GM19239 (cell line): ENCODE results near the gene DRD4.
"Not testable (repeated sequence)": the region's sequence is repeated elsewhere in the genome, so short reads cannot be mapped to it uniquely, and the experiment has no call there.

Source experiments
- DNase-seq: peaks from one replicate; pipeline ENCODE4 v3.0.0; 2011; ENCODE audit warnings: low spot score; ENCODE audit not compliant: insufficient read length
- FAIRE-seq: peaks from 2 replicates; lab custom pipeline; 2011; peaks lifted over from hg19 to GRCh38; lab: Jason Lieb, UNC

DRD4 gene

DNA sequence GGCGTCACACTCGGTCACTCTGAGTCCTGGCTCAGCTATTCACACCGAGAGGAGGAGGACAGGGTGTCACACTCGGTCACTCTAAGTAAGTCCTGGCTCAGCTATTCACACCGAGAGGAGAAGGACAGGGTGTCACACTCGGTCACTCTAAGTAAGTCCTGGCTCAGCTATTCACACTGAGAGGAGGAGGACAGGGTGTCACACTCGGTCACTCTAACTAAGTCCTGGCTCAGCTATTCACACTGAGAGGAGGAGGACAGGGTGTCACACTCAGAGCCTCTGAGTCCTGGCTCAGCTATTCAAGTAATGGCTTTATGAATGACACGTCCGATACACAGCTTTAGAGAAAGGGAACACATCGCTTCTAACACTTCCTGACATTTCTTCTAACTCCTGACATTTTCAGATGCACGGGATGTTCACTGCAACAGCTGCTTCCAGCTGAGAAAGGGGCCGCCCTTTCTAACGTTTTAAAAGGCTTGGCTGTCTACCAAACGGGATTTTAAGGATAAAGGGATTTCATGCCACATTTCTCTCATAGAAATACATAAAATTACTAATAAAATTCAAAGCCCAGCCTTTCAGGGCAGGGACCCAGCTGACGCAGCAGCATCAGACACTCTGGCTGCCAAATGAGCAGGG, 28.1 kb downstream of the DRD4 start:
- FAIRE-seq (no peak), DNase-seq (no peak)

DNA sequence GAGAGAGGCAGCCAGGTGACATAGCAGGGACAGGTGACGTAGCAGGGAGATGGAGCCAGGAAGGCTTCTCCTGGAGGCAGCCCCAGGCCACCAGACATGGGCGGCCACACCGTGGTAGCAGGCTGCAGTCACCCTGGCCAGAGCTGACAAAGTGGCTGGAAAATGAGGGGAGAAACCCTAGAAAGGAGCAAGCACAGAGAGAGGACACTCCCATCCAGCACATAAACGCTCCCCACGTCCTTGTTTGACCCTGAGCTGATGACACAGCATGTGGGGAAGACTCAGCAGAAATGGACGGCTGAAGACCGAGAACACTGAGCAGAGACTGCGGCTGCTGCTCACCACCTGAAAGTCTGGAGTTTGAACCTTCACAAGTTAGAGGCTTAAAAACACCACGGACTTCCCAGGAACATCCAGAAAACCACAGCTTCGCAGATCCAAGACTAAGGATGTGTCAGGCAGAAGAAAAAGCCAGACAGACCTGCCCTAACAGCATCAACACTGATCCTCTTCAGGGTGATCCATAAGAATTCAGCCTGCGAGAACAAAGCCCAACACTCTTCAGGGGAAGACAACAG, 28.7 kb downstream of the DRD4 start:
- no peak for DNase-seq
- no peak for FAIRE-seq

DNA sequence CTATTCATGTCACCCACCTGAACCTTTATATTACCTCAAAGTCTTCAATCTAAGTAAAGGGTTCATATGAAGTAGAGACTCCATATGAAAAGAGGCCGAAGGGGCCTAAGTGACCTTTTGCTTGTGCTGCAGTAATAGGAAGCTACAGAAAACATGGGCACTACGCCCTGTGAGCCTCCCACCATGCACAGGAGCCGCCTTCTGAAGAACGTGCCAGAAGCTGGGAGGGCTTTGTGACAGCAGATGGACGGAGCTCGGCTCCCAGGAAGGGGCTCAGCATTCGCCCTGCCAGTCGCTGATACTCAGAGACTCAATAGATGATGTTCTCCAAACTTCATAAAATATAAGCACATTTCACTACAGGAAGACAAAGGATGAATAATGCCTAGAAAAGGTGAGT, 36.8 kb downstream of the DRD4 start:
- FAIRE-seq (no peak), DNase-seq (no peak)

DNA sequence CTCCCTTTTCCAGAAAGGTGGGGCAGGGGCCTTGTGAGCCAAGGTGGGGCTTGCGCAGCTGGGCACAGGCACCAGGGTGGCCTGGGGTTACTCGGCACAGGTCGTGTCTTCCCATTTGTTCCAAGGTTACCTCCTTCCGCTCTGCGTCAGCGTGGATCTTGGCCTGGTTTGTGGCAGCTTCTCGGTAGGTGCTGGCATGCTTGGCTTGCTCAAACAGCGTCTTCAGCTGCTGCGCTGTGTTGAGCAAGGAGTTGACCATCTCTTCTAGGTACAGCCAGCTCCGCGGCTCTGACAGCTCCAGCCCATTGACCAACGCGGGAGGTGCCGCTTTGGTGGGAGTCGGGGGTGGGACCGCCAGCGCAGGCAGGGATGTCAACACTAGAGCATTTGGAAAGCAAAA, 37.3 kb downstream of the DRD4 start:
- FAIRE-seq, result no peak
- no peak for DNase-seq

DNA sequence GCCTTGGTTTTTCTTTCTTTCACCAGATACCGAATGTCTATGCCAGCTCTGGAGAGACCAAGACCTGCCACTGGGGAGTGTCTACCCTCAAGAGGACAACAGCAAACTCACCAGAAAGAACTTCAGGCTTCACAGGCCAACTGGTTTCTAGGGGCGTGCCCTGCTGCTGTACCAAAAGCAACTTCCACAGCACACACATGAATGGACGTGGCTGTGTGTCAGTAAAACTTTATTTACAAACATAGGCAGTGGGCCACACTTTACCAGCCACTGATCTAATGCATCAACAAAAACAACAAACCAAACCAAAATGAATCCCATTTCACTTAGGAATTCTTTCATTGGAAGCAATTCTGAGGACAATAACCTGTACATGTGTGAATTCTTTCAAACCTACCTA, 41.2 kb downstream of the DRD4 start:
- no peak for FAIRE-seq
- no peak for DNase-seq

DNA sequence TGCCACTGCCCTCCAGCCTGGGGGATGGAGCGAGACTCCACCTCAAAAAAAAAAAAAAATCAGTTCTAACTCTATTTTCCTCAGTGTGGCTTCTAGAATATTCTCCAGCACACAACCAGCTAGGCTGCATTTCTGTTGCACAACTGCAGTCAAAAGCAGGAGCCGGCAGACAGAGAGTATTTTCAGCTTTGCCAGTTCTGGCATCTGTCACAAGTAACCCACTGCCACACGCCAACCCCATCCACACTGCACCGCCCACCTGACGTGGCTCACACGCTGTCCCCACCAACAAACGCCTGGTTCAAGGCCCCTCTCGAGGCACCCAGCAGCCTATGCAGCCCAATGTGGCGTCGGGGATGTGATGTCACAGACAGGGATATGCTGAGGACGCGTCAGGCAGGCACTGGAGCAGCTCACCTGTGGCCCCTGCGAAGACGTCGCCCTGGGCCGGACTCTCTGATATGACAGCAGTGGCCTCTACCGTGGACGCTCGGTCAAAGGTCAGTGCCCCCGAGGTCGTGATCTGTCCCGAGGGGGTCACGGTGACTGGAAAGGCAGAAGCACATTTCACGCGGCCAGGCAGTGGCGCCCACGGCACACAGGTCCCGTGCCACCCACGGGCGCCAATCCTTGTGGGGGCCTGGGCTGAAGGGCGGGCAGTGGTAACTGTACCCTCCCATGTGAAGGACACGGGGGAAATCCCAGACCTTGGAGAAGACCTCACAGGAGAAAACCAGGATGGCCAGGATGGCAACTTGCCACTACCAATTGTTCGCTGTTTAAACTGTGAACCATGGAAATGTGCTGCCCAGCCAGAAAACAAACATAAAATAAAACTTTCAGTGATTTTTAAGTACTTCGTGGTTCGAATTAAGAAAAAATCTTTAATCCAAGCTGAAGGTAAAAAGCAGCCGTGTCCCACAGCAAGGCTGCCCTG, 42.5 kb downstream of the DRD4 start:
- DNase-seq (no peak), FAIRE-seq (no peak)

DNA sequence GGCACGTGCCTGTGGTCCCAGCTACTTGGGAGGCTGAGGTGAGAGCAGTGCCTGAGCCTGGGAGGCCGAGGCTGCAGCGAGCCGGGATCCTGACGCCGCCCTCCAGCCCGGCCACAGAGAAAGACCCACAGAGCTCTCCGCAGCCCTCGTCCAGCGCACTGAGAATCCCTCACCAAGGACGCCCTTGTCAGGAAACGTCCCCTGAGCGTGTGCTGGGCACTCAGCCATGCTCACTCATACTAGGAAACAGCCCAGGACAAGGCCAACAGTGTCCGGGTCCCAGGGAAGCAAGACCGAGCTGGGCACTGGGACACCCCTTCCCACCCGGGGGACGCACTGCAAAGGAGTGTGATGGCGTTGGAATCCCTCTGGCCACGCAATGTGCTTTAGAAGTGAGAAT, 43.4 kb downstream of the DRD4 start:
- FAIRE-seq (no peak), DNase-seq (no peak)

DNA sequence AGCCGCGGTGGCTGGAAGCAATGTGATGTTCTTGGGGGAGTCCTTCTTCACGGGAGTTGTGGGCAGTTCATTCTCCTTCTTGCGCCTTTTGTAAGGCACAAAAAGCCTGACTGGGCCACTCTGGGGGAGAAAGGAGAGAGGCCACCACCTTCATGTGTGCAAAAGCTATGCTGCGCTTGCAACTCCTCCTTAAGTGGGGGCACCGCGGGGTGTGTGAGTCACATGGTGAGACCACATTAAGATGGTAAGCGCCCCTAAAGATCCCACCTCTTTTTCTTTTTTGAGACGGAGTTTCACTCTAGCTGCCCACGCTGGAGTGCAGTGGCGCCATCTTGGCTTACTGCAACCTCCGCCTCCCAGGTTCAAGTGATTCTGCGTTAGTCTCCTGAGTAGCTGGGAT, 43.9 kb downstream of the DRD4 start:
- no peak for FAIRE-seq
- DNase-seq, result no peak

DNA sequence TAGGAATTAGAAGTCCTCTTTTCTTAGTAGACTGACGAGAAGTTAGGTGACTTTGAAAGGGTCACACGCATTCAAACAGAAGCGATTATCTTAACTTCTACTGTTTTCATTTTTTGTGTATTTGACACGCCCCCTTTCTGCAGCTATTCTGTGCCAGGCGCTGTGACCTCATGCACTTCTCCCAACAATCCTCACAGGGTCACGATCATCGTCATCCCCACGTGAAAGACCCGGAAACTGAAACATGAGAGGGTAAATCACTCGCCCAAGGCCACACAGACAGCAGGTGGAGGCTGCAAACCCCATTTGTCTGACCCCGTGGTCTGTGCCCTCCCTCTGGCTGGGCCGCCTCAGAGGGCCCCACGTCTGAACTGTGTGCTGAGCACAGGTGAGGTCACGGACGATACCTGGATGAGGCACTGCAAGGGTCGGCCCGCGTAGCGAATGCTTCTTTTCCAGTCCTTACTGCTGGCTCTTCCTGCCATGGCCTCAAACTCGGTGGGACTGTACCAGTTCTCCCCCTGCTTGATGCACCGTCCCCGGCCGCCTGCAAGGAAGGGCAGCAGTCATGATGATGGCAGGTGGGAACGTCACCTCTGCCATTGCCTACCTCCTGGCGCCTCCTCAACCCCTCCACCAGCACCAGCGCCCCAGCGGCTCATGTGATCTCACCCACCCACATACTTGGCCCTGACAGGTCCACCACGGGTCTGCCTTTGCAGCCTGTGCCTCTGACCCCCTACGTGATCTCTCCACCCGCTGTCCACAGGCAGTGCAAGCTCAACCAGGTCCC, 49.6 kb downstream of the DRD4 start:
- DNase-seq, result no peak
- FAIRE-seq, result no peak

DNA sequence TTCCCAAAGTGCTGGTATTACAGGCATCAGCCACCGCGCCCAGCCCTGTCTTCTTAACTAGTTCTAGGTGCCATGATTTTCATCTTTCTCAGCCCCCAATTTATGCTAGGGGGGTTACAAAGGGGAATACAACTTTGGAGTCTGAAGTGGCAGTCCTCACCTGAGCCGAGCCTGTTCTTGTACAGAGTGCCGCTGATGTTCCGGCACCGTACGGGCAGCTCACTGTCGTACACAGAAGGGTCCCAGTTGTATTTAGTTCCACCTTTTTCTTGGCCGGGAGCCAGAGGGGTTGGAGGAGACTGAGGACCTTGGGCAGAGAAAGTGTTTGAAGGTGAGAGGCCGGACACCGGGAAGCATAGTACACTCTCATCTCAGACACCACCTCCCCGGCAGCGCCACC, 50.7 kb downstream of the DRD4 start:
- FAIRE-seq (no peak), DNase-seq (no peak)

DNA sequence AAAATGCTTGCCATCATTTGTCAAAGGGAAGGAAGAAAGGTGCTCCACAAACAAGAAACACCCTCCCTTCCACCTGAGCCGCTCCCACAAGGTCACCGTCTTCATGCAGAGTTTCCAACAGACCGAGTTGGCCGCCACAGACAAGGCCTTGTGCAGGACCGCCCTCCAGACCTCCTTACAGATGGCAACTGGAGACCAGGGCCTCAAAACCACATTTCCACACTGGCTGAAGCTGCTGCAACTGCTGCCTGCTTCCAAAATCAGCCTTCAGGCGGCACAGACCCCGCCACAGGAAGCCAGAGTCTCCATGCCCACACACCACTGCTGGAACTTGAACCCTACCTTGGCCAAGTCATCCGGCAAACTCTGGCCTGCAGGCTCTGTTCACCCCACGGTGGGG, 51.6 kb downstream of the DRD4 start:
- DNase-seq (no peak), FAIRE-seq (no peak)

DNA sequence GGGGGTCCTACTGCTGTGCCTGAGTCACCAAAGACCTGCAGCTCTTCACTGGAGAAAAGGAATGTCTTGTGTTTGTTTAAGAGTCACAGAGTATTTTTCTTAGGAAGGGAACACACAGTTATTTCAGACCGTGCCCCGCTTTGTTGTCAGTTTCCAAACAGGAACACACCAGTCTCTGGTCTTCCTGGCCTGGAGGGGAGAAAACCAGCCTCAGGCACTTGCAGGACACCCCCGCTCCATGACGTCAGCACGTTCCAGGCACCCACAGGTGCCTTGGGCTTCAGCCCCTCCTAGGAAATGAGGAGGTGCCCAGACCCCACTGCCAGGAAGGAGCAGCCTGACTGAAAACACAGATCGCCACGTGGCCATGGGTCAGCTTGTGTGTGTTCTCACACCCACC, 52.6 kb downstream of the DRD4 start:
- DNase-seq (no peak), FAIRE-seq (no peak)

DNA sequence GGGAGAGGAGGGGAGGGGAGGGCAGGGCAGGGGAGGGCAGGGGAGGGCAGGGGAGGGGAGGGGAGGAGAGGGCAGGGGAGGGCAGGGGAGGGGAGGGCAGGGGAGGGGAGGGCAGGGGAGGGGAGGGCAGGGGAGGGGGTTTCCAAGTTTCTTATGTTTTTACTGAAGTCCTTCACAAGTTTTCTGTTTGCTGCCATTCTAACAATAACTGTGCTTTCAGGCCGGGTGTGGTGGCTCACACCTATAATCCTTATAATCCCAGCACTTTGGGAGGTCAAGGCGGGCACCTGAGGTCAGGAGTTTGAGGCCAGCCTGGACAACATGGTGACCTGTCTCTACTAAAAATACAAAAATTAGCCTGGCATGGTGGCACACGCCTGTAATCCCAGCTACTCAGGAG, 53.2 kb downstream of the DRD4 start:
- FAIRE-seq, DNase-seq: not testable (repeated sequence)
